Fibroblast of the aortic adventitia (primary cell): ENCODE data around the gene SAG. TPM values are rescaled to one million over a fixed set of nuclear protein-coding genes. Genes with fewer than 3 reads are reported as not detected.

Source experiments
- DNase-seq: peaks from one replicate; pipeline ENCODE4 v3.0.0-alpha.2; 2010; ENCODE audit warnings: low read depth
- H3K4me3 ChIP-seq: 2 replicates; pipeline ENCODE4 v1.5.1; 2011; ENCODE audit warnings: low read depth, mild to moderate bottlenecking, control low read depth, low read length, moderate library complexity
- CTCF ChIP-seq: IDR thresholded peaks from 2 replicates; pipeline ENCODE4 v1.5.1; 2011; ENCODE audit warnings: mild to moderate bottlenecking, low read length, control low read depth, inconsistent platforms; ENCODE audit not compliant: insufficient read depth
- total RNA-seq: library from RNA; depleted of rRNA; stranded (reverse); fragments of >200 nt; gene quantifications from 2 replicates; pipeline ENCODE4 v1.2.3, GENCODE V29; 2012; ENCODE audit warnings: low replicate concordance

SAG gene
- total RNA-seq, 1 donor, result not detected

GRCh38 chr2:233281992-233282603 is 25.5 kb upstream of the SAG start:
- H3K4me3 ChIP-seq, result no peak overlapping the region
- no peak for DNase-seq
- no peak for TF ChIP-seq CTCF

GRCh38 chr2:233285921-233286320 is 21.7 kb upstream of the SAG start:
- no peak for TF ChIP-seq CTCF
- DNase-seq, result no peak
- H3K4me3 ChIP-seq, result no peak overlapping the region

- DNase-seq, result no peak
- H3K4me3 ChIP-seq, result no peak overlapping the region
- no peak for TF ChIP-seq CTCF
Measured at GRCh38 chr2:233287871-233288270, 19.7 kb upstream of the SAG start.

- DNase-seq, result no peak
- no peak overlapping the region for H3K4me3 ChIP-seq
- TF ChIP-seq CTCF, result no peak
Measured at GRCh38 chr2:233288663-233289062, 19.0 kb upstream of the SAG start.

GRCh38 chr2:233289648-233290047 is 18.0 kb upstream of the SAG start:
- no peak for TF ChIP-seq CTCF
- no peak for DNase-seq
- H3K4me3 ChIP-seq, result no peak overlapping the region

- no peak for DNase-seq
- no peak overlapping the region for H3K4me3 ChIP-seq
- no peak for TF ChIP-seq CTCF
Measured at GRCh38 chr2:233290051-233290845, 17.4 kb upstream of the SAG start.
